ENCODE data around the gene B3GNT5.

Gene B3GNT5

DNA sequence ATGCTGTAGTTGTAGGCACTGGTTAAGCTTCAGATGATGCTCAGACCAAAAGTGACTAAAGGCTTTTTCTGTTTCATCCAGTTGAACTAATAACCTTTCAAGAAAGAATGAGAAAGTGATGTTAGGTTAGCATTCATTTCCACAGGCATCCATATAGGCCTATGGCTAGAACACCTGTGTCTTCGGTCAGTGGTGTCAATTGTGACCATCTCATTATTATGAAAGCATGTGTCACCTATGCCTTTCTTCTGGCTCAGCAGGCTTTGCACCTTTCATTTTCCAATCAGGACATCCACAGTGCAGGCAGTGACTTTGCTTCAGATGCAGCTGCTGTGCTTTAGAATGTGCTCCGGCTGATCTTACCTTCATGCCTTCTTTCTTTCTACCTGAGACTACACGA is 57.9 kb downstream of the B3GNT5 start:
- DNase-seq (ENCODE audit: low read depth), result no peak
- no peak overlapping the region for H3K4me3 ChIP-seq (ENCODE audit: low read depth, low read length)
- TF ChIP-seq, protein P1, sequence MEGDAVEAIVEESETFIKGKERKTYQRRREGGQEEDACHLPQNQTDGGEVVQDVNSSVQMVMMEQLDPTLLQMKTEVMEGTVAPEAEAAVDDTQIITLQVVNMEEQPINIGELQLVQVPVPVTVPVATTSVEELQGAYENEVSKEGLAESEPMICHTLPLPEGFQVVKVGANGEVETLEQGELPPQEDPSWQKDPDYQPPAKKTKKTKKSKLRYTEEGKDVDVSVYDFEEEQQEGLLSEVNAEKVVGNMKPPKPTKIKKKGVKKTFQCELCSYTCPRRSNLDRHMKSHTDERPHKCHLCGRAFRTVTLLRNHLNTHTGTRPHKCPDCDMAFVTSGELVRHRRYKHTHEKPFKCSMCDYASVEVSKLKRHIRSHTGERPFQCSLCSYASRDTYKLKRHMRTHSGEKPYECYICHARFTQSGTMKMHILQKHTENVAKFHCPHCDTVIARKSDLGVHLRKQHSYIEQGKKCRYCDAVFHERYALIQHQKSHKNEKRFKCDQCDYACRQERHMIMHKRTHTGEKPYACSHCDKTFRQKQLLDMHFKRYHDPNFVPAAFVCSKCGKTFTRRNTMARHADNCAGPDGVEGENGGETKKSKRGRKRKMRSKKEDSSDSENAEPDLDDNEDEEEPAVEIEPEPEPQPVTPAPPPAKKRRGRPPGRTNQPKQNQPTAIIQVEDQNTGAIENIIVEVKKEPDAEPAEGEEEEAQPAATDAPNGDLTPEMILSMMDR (IDR thresholded peaks at IDR 0.05; ENCODE audit: control insufficient read depth, extremely low read depth, insufficient read depth), result no peak

DNA sequence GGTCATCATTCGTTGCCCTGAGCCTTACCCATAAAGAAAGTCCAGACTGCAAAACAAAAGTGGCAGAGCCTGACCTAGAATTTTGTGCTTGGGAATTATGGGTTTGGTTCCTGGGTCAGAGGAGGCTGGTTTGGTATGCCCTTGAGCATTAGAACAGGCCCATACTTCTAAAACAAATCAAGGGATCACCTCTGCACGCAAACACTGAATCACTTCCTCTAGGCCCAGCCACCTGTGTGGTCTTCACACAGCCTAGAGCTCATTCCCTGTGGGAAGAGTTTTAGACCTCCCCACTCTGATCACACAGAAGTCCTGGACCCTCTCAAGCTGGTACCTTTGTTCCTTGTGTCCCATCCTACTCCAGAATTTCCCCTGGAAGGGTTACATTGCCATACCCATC is 59.4 kb downstream of the B3GNT5 start:
- no peak overlapping the region for H3K4me3 ChIP-seq (ENCODE audit: low read depth, low read length)
- DNase-seq (ENCODE audit: low read depth), result no peak
- TF ChIP-seq, protein P1 (IDR thresholded peaks at IDR 0.05; ENCODE audit: control insufficient read depth, extremely low read depth, insufficient read depth), result no peak

DNA sequence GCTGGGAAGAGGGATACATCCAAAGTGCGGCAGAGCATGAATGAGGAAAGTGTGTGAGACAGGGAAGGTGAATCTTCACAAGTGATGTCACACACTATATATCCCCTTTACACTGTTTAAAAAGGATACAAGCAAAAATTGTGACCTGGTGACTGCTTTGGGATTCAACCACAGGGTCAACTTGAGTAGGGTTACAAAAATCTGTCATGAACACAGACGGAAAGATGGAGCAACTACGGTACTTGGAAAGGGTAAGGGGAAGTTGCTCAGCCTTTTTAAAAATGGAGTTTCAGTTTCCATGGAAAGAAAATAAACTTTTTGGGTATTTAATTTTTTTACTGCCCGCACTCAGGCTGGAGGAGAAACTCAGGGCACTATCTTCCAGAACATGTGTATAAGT is 60.3 kb downstream of the B3GNT5 start:
- H3K4me3 ChIP-seq (ENCODE audit: low read depth, low read length), result no peak overlapping the region
- TF ChIP-seq, protein P1 (IDR thresholded peaks at IDR 0.05; ENCODE audit: control insufficient read depth, extremely low read depth, insufficient read depth), result no peak
- DNase-seq (ENCODE audit: low read depth), result no peak

DNA sequence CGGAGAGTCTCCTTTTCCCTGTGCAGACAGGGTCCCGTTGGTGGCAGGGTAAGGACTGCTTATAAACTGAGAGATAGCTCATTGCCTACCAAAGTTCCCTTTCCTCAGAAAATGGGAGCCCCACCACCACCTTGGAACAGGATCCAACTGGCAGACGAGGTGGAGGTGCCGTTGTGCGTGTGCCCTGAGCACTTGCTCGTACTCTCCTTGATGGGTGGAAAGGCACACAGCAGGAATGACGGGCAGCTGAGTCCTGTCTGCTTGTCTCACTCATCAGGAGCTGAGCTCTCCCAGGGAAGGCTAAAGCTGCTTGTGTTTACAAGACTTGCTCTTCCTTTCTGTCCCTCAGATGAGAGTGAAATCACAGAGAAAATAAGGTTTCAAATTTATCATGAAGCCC is 60.7 kb downstream of the B3GNT5 start:
- no peak for DNase-seq (ENCODE audit: low read depth)
- H3K4me3 ChIP-seq (ENCODE audit: low read depth, low read length), result no peak overlapping the region
- TF ChIP-seq, protein P1 (IDR thresholded peaks at IDR 0.05; ENCODE audit: control insufficient read depth, extremely low read depth, insufficient read depth), result no peak

DNA sequence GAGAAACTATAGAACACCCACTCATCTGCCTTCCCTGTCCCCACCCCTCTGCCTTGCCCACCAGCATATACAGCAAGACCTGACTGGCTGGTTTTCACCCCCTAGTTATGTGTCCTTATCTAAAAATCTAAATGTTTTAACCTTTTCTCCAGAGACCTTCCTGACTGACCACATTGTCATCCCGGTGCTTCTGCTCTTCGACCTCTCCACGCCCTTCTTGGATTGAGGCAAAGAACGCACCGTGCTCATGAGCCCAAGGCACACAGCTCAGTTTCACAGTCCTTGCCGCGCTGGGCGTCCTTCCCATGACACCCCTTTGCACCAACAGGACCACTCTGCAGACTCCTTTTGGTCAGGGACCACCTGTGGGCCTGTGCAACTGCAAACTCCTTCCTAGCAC is 62.7 kb downstream of the B3GNT5 start:
- H3K4me3 ChIP-seq (ENCODE audit: low read depth, low read length), result no peak overlapping the region
- TF ChIP-seq, protein P1 (IDR thresholded peaks at IDR 0.05; ENCODE audit: control insufficient read depth, extremely low read depth, insufficient read depth), result no peak
- DNase-seq (ENCODE audit: low read depth), result no peak

DNA sequence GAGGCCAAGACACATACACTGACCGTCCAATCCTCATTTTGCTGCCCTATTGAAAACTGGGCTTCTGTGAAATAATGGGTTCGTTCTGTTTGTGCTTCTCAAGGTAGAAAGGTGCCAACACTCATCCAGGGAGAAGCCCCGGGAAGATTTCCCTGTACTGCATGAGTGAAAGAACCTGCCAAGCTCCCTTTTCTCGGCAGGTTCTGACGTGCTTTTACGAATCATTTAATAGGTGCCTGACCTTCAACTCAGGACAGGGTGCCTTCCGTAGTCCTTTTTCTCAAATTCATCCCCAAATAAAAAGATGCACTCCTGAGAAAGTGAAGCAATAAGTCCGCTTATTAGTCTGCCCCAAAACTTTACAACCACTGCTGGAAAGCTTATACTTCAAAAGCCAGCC is 64.2 kb downstream of the B3GNT5 start:
- DNase-seq (ENCODE audit: low read depth), result no peak
- H3K4me3 ChIP-seq (ENCODE audit: low read depth, low read length), result no peak overlapping the region
- TF ChIP-seq, protein P1 (IDR thresholded peaks at IDR 0.05; ENCODE audit: control insufficient read depth, extremely low read depth, insufficient read depth), result no peak

Measured in LNCaP clone FGC (cell line).